Epithelial cell of esophagus (primary cell): Measurements from ENCODE around the gene C1orf185.

Source experiments
- DNase-seq: peaks from one replicate; pipeline ENCODE4 v3.0.0; 2010; ENCODE audit warnings: low read depth
- H3K4me3 ChIP-seq: 2 replicates; pipeline ENCODE4 v1.5.1; 2011; ENCODE audit warnings: mild to moderate bottlenecking, low read length, control low read depth
- CTCF ChIP-seq: IDR thresholded peaks from 2 replicates; pipeline ENCODE4 v1.5.1; 2011; ENCODE audit warnings: low read depth, mild to moderate bottlenecking, low read length, control low read depth, inconsistent platforms; ENCODE audit not compliant: insufficient read depth; ENCODE audit errors: missing control alignments

C1orf185 gene

GRCh38 chr1:51072043-51072439, 30.0 kb upstream of the C1orf185 start:
- TF ChIP-seq CTCF: no peak
- no peak overlapping the region for H3K4me3 ChIP-seq
- peak; percentile 60 for DNase-seq

- H3K4me3 ChIP-seq: no peak overlapping the region
- no peak for TF ChIP-seq CTCF
- no peak for DNase-seq
Observed at GRCh38 chr1:51072651-51073050, 29.4 kb upstream of the C1orf185 start.

GRCh38 chr1:51073456-51073855, 28.6 kb upstream of the C1orf185 start:
- TF ChIP-seq CTCF: no peak
- H3K4me3 ChIP-seq: no peak overlapping the region
- no peak for DNase-seq

- TF ChIP-seq CTCF: no peak
- no peak overlapping the region for H3K4me3 ChIP-seq
- no peak for DNase-seq
Observed at GRCh38 chr1:51086496-51087271, 15.3 kb upstream of the C1orf185 start.

GRCh38 chr1:51088474-51088873, 13.6 kb upstream of the C1orf185 start:
- DNase-seq: peak; percentile 50
- peak; percentile 53 for TF ChIP-seq CTCF
- H3K4me3 ChIP-seq: no peak overlapping the region

- DNase-seq: peak; percentile 60
- TF ChIP-seq CTCF: no peak
- no peak overlapping the region for H3K4me3 ChIP-seq
Observed at GRCh38 chr1:51093581-51093980, 8.4 kb upstream of the C1orf185 start.

GRCh38 chr1:51097171-51097570, 4.9 kb upstream of the C1orf185 start:
- H3K4me3 ChIP-seq: no peak overlapping the region
- TF ChIP-seq CTCF: no peak
- DNase-seq: no peak
